Neural crest cell (in vitro differentiated cells): ENCODE results near the gene CD59. TPM values are rescaled to one million over a fixed set of nuclear protein-coding genes. Genes with fewer than 3 reads are reported as not detected.

Experiments
- DNase-seq: peaks from one replicate; pipeline ENCODE4 v3.0.0; 2021; ENCODE audit warnings: low read depth, mixed read lengths, low spot score
- H3K27ac Mint-ChIP-seq: one replicate; pipeline ENCODE4 v1.8.0; 2021; ENCODE audit warnings: mild to moderate bottlenecking, mixed read lengths; ENCODE audit not compliant: unreplicated experiment
- H3K27me3 Mint-ChIP-seq: 2 replicates; pipeline ENCODE4 v1.8.0; 2021; ENCODE audit warnings: low read depth, mild to moderate bottlenecking, mixed read lengths
- H3K36me3 Mint-ChIP-seq: 2 replicates; pipeline ENCODE4 v1.8.0; 2021; ENCODE audit warnings: low read depth, mild to moderate bottlenecking, mixed read lengths
- H3K4me1 Mint-ChIP-seq: 2 replicates; pipeline ENCODE4 v1.8.0; 2021; ENCODE audit warnings: mixed read lengths
- H3K4me3 Mint-ChIP-seq: one replicate; pipeline ENCODE4 v1.8.0; 2021; ENCODE audit warnings: mild to moderate bottlenecking, mixed read lengths
- H3K9me3 Mint-ChIP-seq: 2 replicates; pipeline ENCODE4 v1.8.0; 2021; ENCODE audit warnings: mixed read lengths
- total RNA-seq: library from RNA; stranded (reverse); gene quantifications from 2 replicates; pipeline ENCODE4 v1.2.1, GENCODE V29; 2021
- TF ChIP-seq, protein P1 (sequence below): fragments of 200-600 bp; sonication (generic); conservative IDR thresholded peaks from 2 replicates; pipeline ENCODE4 v1.5.0; 2021; ENCODE audit warnings: antibody characterized with exemption, mild to moderate bottlenecking

The CD59 gene
- total RNA-seq, 1 donor from 2014 or later: 86.3 TPM

- Mint-ChIP-seq H3K9me3 (no peaks in the 10 kb centered on the region), H3K27ac (no peak overlapping the region), H3K36me3 (no peaks in the 10 kb centered on the region), H3K4me3 (no peak overlapping the region), H3K27me3 (no peaks in the 10 kb centered on the region), H3K4me1 (peaks cover 8% of the 10 kb centered on the region)
- DNase-seq: no peak
- TF ChIP-seq, protein P1, sequence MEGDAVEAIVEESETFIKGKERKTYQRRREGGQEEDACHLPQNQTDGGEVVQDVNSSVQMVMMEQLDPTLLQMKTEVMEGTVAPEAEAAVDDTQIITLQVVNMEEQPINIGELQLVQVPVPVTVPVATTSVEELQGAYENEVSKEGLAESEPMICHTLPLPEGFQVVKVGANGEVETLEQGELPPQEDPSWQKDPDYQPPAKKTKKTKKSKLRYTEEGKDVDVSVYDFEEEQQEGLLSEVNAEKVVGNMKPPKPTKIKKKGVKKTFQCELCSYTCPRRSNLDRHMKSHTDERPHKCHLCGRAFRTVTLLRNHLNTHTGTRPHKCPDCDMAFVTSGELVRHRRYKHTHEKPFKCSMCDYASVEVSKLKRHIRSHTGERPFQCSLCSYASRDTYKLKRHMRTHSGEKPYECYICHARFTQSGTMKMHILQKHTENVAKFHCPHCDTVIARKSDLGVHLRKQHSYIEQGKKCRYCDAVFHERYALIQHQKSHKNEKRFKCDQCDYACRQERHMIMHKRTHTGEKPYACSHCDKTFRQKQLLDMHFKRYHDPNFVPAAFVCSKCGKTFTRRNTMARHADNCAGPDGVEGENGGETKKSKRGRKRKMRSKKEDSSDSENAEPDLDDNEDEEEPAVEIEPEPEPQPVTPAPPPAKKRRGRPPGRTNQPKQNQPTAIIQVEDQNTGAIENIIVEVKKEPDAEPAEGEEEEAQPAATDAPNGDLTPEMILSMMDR: no peak
Observed at GRCh38 chr11:33655842-33656600, 80.2 kb downstream of the CD59 start.

- H3K4me3 Mint-ChIP-seq: no peak overlapping the region
- H3K4me1 Mint-ChIP-seq: peaks cover 8% of the 10 kb centered on the region
- TF ChIP-seq, protein P1: no peak
- H3K27ac Mint-ChIP-seq: no peak overlapping the region
- H3K36me3 Mint-ChIP-seq: peaks cover 3% of the 10 kb centered on the region
- no peak for DNase-seq
- H3K9me3 Mint-ChIP-seq: no peaks in the 10 kb centered on the region
- H3K27me3 Mint-ChIP-seq: no peaks in the 10 kb centered on the region
Observed at GRCh38 chr11:33654594-33654993, 81.6 kb downstream of the CD59 start.

Other genes starting within 250 kb of the CD59 start
- gene C11orf91, start 35.6 kb downstream of the CD59 start, total RNA-seq: 0.57 and 0.68 TPM in 2 replicates
- 23.2 TPM in 2 replicates for gene FBXO3, start 38.1 kb upstream of the CD59 start, total RNA-seq
- gene LMO2, start 155.7 kb upstream of the CD59 start, total RNA-seq: 0.49 TPM in 1 of 2 replicates, not detected in the other